GM12878 (cell line): ENCODE measurements around the gene CAPN7. TPM values are rescaled to one million over a fixed set of nuclear protein-coding genes. Genes with fewer than 3 reads are reported as not detected.

ENCODE experiments used
- ATAC-seq: fragments of 200-7000 bp; cut with Tn5 transposase; 3 replicates; pipeline ENCODE4 v1.9.1; 2020; ENCODE audit warnings: mild to moderate bottlenecking, moderate library complexity
- BruUV-seq: library from RNA; stranded (reverse); fragments of 400-500 nt; replicated peaks from 2 replicates; lab custom pipeline; 2021; lab: Mats Ljungman, UMichigan
- CTCF ChIA-PET: fragments of 300-600 bp; sonication (Branson Sonifier 250); formaldehyde crosslinking; extraction: SDS; loops from one replicate; lab custom pipeline; 2021; ENCODE audit warnings: inconsistent platforms; lab: Yijun Ruan, JAX
- POLR2A ChIA-PET: fragments of 350-600 bp; formaldehyde crosslinking; extraction: SDS; loops from one replicate; lab custom pipeline; 2021; ENCODE audit warnings: inconsistent platforms; lab: Charles Lee
- RAD21 ChIA-PET: fragments of 300-600 bp; sonication (Branson Sonifier 250); formaldehyde crosslinking; loops from one replicate; lab custom pipeline; 2023; ENCODE audit warnings: antibody characterized with exemption; ENCODE audit not compliant: unreplicated experiment; lab: Charles Lee
- SMC1A ChIA-PET: fragments of 300-600 bp; sonication (Branson Sonifier 250); formaldehyde crosslinking; loops from one replicate; lab custom pipeline; 2023; ENCODE audit not compliant: unreplicated experiment, uncharacterized antibody; lab: Charles Lee
- DNase-seq: peaks from one replicate; pipeline ENCODE4 v3.0.0-alpha.2; 2011; ENCODE audit warnings: low read depth, low spot score
- FAIRE-seq: peaks from 3 replicates; lab custom pipeline; 2011; peaks lifted over from hg19 to GRCh38; lab: Jason Lieb, UNC
- H2AFZ ChIP-seq: 2 replicates; pipeline ENCODE4 v1.6.0; 2011; ENCODE audit warnings: low read depth, low read length, control low read depth; ENCODE audit not compliant: control insufficient read depth
- H3K27ac ChIP-seq: 2 replicates; pipeline ENCODE4 v1.5.1; 2011; ENCODE audit warnings: control low read depth; ENCODE audit not compliant: control insufficient read depth, insufficient read depth
- H3K27me3 ChIP-seq, 2 experiments: replicated peaks in 1 of 2; 2 replicates each; pipeline versions ENCODE4 v1.6.0 to v1.6.1; 2011; ENCODE audit warnings: low read length in 1 of 2; ENCODE audit not compliant: control insufficient read depth in 2 of 2, insufficient read depth in 2 of 2
- H3K36me3 ChIP-seq, 2 experiments: 2 replicates each; pipeline ENCODE4 v1.5.1; 2011; ENCODE audit warnings: low read length in 1 of 2; ENCODE audit not compliant: control insufficient read depth in 2 of 2, insufficient read depth in 2 of 2
- H3K4me1 ChIP-seq: 2 replicates; pipeline ENCODE4 v1.6.1; 2011; ENCODE audit warnings: mild to moderate bottlenecking, low read length, moderate library complexity, mixed read lengths; ENCODE audit not compliant: control insufficient read depth, insufficient read depth
- H3K4me2 ChIP-seq: 2 replicates; pipeline ENCODE4 v1.6.0; 2011; ENCODE audit warnings: control low read depth; ENCODE audit not compliant: control insufficient read depth, insufficient read depth
- H3K4me3 ChIP-seq: fragments of 200-600 bp; sonication (generic); 2 replicates; pipeline ENCODE4 v1.5.1; 2016
- H3K79me2 ChIP-seq: 2 replicates; pipeline ENCODE4 v1.6.0; 2011; ENCODE audit warnings: low read length; ENCODE audit not compliant: control insufficient read depth, insufficient read depth
- H3K9ac ChIP-seq: 2 replicates; pipeline ENCODE4 v1.8.0; 2011; ENCODE audit warnings: low read length, control low read depth, mixed read lengths; ENCODE audit not compliant: control insufficient read depth, insufficient read depth
- H3K9me3 ChIP-seq: replicated peaks from 3 replicates; pipeline ENCODE4 v1.5.1; 2011; ENCODE audit warnings: mild to moderate bottlenecking, low read length; ENCODE audit not compliant: control insufficient read depth, insufficient read depth
- H4K20me1 ChIP-seq: 2 replicates; pipeline ENCODE4 v1.6.0; 2011; ENCODE audit not compliant: control insufficient read depth, insufficient read depth
- BACH1 ChIP-seq: fragments of 450-650 bp; IDR thresholded peaks from 2 replicates; pipeline ENCODE4 v1.6.1; 2017; ENCODE audit warnings: mild to moderate bottlenecking, borderline replicate concordance
- BHLHE40 ChIP-seq, 2 experiments: fragments of 450-650 bp in 1 of 2; IDR thresholded peaks; 2 replicates each; pipeline ENCODE4 v1.6.1; 2011 to 2017; ENCODE audit warnings: low read depth in 2 of 2, borderline replicate concordance in 1 of 2, improper control_type of control experiment in 1 of 2, low read length in 1 of 2, mild to moderate bottlenecking in 1 of 2
- MYB ChIP-seq: fragments of 150-350 bp; IDR thresholded peaks from 2 replicates; pipeline ENCODE4 v1.6.1; 2014; ENCODE audit warnings: mild to moderate bottlenecking, low read depth, low read length, borderline replicate concordance
- NFIC ChIP-seq: IDR thresholded peaks from 2 replicates; pipeline ENCODE4 v1.6.1; 2012; ENCODE audit warnings: low read depth, mild to moderate bottlenecking, inconsistent platforms, low read length, moderate library complexity
- PKNOX1 ChIP-seq: fragments of 450-650 bp; IDR thresholded peaks from 2 replicates; pipeline ENCODE4 v1.6.1; 2016; ENCODE audit warnings: mild to moderate bottlenecking
- SPI1 ChIP-seq: IDR thresholded peaks from 2 replicates; pipeline ENCODE4 v1.6.1; 2011; ENCODE audit warnings: low read depth, mild to moderate bottlenecking, low read length, moderate library complexity, borderline replicate concordance; ENCODE audit not compliant: insufficient read depth
- ZNF592 ChIP-seq: fragments of 450-650 bp; IDR thresholded peaks from 2 replicates; pipeline ENCODE4 v1.6.1; 2017; ENCODE audit warnings: mild to moderate bottlenecking, moderate library complexity
- WGBS: methylation state at CpG from one replicate; pipeline ENCODE4 v1.1.6; 2016; ENCODE audit warnings: low lambda C conversion rate; ENCODE audit not compliant: insufficient replicate concordance, insufficient coverage; ENCODE audit errors: missing lambda C conversion rate; 5-methylcytosine and 5-hydroxymethylcytosine counted together
- in situ Hi-C: fragments of 300-500 bp; cut with MboI; formaldehyde crosslinking; loops from 9 replicates; pipeline ENCODE4 v1.14.3; 2018; ENCODE audit warnings: mixed read lengths
- intact Hi-C: fragments of 100-400 bp; cut with micrococcal nuclease; formaldehyde crosslinking; loops from one replicate; pipeline ENCODE4 v1.14.2; 2022; ENCODE audit not compliant: unreplicated experiment
- polyA plus RNA-seq, 11 experiments: library from polyadenylated mRNA; depleted of rRNA in 4 of 11; unstranded in 6 of 11; stranded (reverse) in 5 of 11; fragments of >200 nt; fragmentation: Nextera tagmentation in 4 of 11; fragmentation: Illumina TruSeq in 1 of 11; extraction: Ambion mirVana in 4 of 11; extraction: Trizol in 1 of 11; gene quantifications; 1 replicate in 1 of 11; 2 replicates in 10 of 11; pipeline versions ENCODE4 v1.2.1 to v1.2.3, GENCODE V29; 2011 to 2016; ENCODE audit warnings: inconsistent platforms in 2 of 11, missing spikeins in 2 of 11, low read depth in 1 of 11
- total RNA-seq, 4 experiments: library from RNA; depleted of rRNA in 3 of 4; stranded (reverse); fragments of >200 nt in 3 of 4; fragmentation: Illumina TruSeq in 1 of 4; extraction: Trizol in 1 of 4; gene quantifications; 2 replicates each; pipeline versions ENCODE4 v1.2.1 to v1.2.3, GENCODE V29; 2013 to 2021

CAPN7 gene
- total and polyA plus RNA-seq, 10 of the 15 experiments (the other 5 are each of a cell fraction or from before 2014, with no cell fraction given) = 5.3 to 27.0 (median 18.2) TPM

DNA sequence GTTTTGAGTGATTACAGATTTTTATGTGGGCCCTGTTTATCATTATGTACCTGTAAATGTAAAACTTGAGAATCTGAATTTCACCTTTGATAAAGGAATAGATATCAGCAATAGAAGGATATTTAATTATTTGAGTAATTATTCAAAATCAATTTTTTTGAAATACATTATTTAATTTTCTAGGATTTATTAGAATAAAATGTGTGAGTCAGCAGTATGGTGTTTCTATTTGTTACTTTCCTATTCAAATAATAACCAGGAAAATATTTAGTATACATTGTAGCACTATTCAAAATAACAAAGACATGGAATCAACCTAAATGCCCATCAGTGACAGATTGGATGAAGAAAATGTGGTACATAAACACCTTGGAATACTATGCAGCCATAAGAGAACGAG lies 22.1 kb downstream of the CAPN7 start:
- Histone ChIP-seq H3K27me3 (no peaks in the 10 kb centered on the region), H3K9me3 (no peaks in the 10 kb centered on the region), H3K4me1 (no peaks in the 10 kb centered on the region), H2AFZ (no peak overlapping the region), H3K79me2 (no peaks in the 10 kb centered on the region), H3K27ac (no peak overlapping the region), H3K4me3 (no peak overlapping the region), H3K4me2 (no peak overlapping the region)
- ATAC-seq = no peak
- in situ Hi-C loops = no loop called here
- no peak for DNase-seq
- WGBS = 92% methylated on average over 1 of the region's 1 CpG
- RAD21 ChIA-PET = no interaction called here
- POLR2A ChIA-PET = no interaction called here
- CTCF ChIA-PET = interaction anchor here (0.6 to 1.1 kb wide), 2 partner anchors 19 to 40 kb away, joined by 3 to 6 read pairs; no protein-coding TSS in a partner anchor
- no peak for TF ChIP-seq NFIC
- TF ChIP-seq PKNOX1 = no peak
- TF ChIP-seq SPI1 = no peak
- TF ChIP-seq, all 136 proteins: peak for 0
- no TSS peak for BruUV-seq
- FAIRE-seq = no peak
- Histone ChIP-seq H4K20me1 (no peaks in the 10 kb centered on the region), H3K36me3 (peaks cover 0 to 21% of the 10 kb centered on the region in 2 experiments; a peak in 3 of 4 replicates), H3K9ac (no peak overlapping the region)
- intact Hi-C loops = no loop called here
- SMC1A ChIA-PET = interaction anchor here (1.5 kb wide), 1 partner anchor 13 kb away, joined by 4 read pairs; no protein-coding TSS in a partner anchor

DNA sequence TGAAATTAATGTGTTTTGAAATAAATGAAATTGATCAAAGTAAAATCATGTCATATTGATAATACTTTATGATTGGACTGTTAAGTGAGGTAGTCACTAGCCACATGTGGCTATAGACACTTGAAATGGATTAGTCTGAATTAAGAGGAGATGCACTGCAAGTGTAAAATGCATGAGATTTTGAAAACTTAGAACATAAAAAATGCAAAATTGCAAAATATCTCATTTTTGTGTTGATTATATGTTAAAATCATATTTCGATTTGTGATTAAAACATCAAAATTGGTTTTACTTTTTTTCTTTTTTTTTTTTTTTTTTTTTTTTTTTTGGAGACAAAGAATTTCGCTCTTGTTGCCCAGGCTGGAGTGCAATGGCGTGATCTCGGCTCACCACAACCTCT lies 23.2 kb downstream of the CAPN7 start:
- Histone ChIP-seq H3K27me3 (no peaks in the 10 kb centered on the region), H3K9ac (no peak overlapping the region), H3K9me3 (no peaks in the 10 kb centered on the region), H4K20me1 (no peaks in the 10 kb centered on the region), H2AFZ (no peak overlapping the region), H3K79me2 (no peaks in the 10 kb centered on the region), H3K36me3 (peaks cover 0 to 21% of the 10 kb centered on the region in 2 experiments; a peak in 3 of 4 replicates), H3K27ac (no peak overlapping the region), H3K4me1 (no peaks in the 10 kb centered on the region), H3K4me3 (no peak overlapping the region), H3K4me2 (no peak overlapping the region)
- intact Hi-C loops = no loop called here
- POLR2A ChIA-PET = interaction anchor here (1.3 kb wide), 1 partner anchor 12 kb away, joined by 3 read pairs; no protein-coding TSS in a partner anchor
- in situ Hi-C loops = no loop called here
- BruUV-seq = no TSS peak
- RAD21 ChIA-PET = no interaction called here
- FAIRE-seq (no peak), ATAC-seq (no peak), DNase-seq (no peak)
- 99% methylated on average over 4 of the region's 4 CpGs for WGBS
- CTCF ChIA-PET = interaction anchor here (1.1 kb wide), 1 partner anchor 39 kb away, joined by 6 read pairs; no protein-coding TSS in a partner anchor
- SMC1A ChIA-PET = interaction anchor here (1.5 kb wide), 1 partner anchor 14 kb away, joined by 4 read pairs; no protein-coding TSS in a partner anchor
- TF ChIP-seq BHLHE40 (IDR thresholded peaks at IDR 0.05; ENCODE audit: borderline replicate concordance in 1 of 2, low read depth in 2 of 2, low read length in 1 of 2) (no peak), NFIC (no peak), ZNF592 (no peak), BACH1 (no peak), MYB (no peak)
